Neural progenitor cell (in vitro differentiated cells): ENCODE results near the gene SHC3. TPM values are rescaled to one million over a fixed set of nuclear protein-coding genes. Genes with fewer than 3 reads are reported as not detected.

Experiments
- DNase-seq: peaks from one replicate; pipeline ENCODE4 v3.0.0-alpha.2; 2016; ENCODE audit warnings: low spot score
- H2AFZ ChIP-seq: fragments of 200-600 bp; sonication (generic); replicated peaks from 2 replicates; pipeline ENCODE4 v1.6.1; 2016; ENCODE audit warnings: antibody characterized with exemption
- H3F3A ChIP-seq: fragments of 200-600 bp; sonication (generic); 2 replicates; pipeline ENCODE4 v1.6.1; 2016; ENCODE audit warnings: antibody characterized with exemption, low read depth
- H3K27ac ChIP-seq: fragments of 200-600 bp; sonication (generic); 2 replicates; pipeline ENCODE4 v1.5.1; 2016; ENCODE audit warnings: mild to moderate bottlenecking
- H3K27me3 ChIP-seq: fragments of 200-600 bp; sonication (generic); 2 replicates; pipeline ENCODE4 v1.6.1; 2016; ENCODE audit warnings: mild to moderate bottlenecking, moderate library complexity
- H3K36me3 ChIP-seq: fragments of 200-600 bp; sonication (generic); 2 replicates; pipeline ENCODE4 v1.5.1; 2016
- H3K4me1 ChIP-seq: fragments of 200-600 bp; sonication (generic); 2 replicates; pipeline ENCODE4 v1.6.1; 2016; ENCODE audit warnings: mixed run types
- H3K4me2 ChIP-seq: fragments of 200-600 bp; sonication (generic); 2 replicates; pipeline ENCODE4 v1.6.1; 2016
- H3K4me3 ChIP-seq: fragments of 200-600 bp; sonication (generic); 2 replicates; pipeline ENCODE4 v1.5.1; 2016
- H3K79me2 ChIP-seq: fragments of 200-600 bp; sonication (generic); 2 replicates; pipeline ENCODE4 v1.6.1; 2016; ENCODE audit warnings: low read depth
- H3K9ac ChIP-seq: fragments of 200-600 bp; sonication (generic); 2 replicates; pipeline ENCODE4 v1.6.1; 2016
- H3K9me3 ChIP-seq: fragments of 200-600 bp; sonication (generic); 2 replicates; pipeline ENCODE4 v1.5.1; 2016; ENCODE audit warnings: low read depth
- H4K20me1 ChIP-seq: fragments of 200-600 bp; sonication (generic); 2 replicates; pipeline ENCODE4 v1.6.1; 2016; ENCODE audit warnings: low read depth
- H3K27ac Mint-ChIP-seq: 3 replicates; pipeline ENCODE4 v1.8.0; 2021; ENCODE audit warnings: mixed read lengths
- H3K27me3 Mint-ChIP-seq: 2 replicates; pipeline ENCODE4 v1.8.0; 2022; ENCODE audit warnings: low read depth, mild to moderate bottlenecking, inconsistent platforms, moderate library complexity, mixed read lengths; ENCODE audit not compliant: insufficient read depth
- H3K36me3 Mint-ChIP-seq: 3 replicates; pipeline ENCODE4 v1.8.0; 2021; ENCODE audit warnings: mixed read lengths
- H3K4me1 Mint-ChIP-seq: 3 replicates; pipeline ENCODE4 v1.8.0; 2021; ENCODE audit warnings: mixed read lengths
- H3K4me3 Mint-ChIP-seq: 3 replicates; pipeline ENCODE4 v1.8.0; 2021; ENCODE audit warnings: mild to moderate bottlenecking, moderate library complexity, mixed read lengths
- H3K9me3 Mint-ChIP-seq: 3 replicates; pipeline ENCODE4 v1.8.0; 2020; ENCODE audit warnings: mixed read lengths
- CTCF ChIP-seq: fragments of 200-600 bp; sonication (generic); IDR thresholded peaks from 2 replicates; pipeline ENCODE4 v1.5.1; 2017; ENCODE audit warnings: antibody characterized with exemption, mild to moderate bottlenecking
- EZH2 ChIP-seq: fragments of 200-600 bp; sonication (generic); IDR thresholded peaks from 2 replicates; pipeline ENCODE4 v1.6.1; 2017; ENCODE audit warnings: antibody characterized with exemption, mild to moderate bottlenecking, moderate library complexity
- EZH2phosphoT487 ChIP-seq: fragments of 200-600 bp; sonication (generic); IDR thresholded peaks from 2 replicates; pipeline ENCODE4 v1.6.1; 2017; ENCODE audit warnings: antibody characterized with exemption
- total RNA-seq: library from RNA; depleted of rRNA; stranded (reverse); fragments of >200 nt; gene quantifications from 2 replicates; pipeline ENCODE4 v1.2.3, GENCODE V29; 2015; ENCODE audit warnings: low replicate concordance

SHC3 gene
- total RNA-seq, 1 donor from 2014 or later: 0.64 TPM

DNA sequence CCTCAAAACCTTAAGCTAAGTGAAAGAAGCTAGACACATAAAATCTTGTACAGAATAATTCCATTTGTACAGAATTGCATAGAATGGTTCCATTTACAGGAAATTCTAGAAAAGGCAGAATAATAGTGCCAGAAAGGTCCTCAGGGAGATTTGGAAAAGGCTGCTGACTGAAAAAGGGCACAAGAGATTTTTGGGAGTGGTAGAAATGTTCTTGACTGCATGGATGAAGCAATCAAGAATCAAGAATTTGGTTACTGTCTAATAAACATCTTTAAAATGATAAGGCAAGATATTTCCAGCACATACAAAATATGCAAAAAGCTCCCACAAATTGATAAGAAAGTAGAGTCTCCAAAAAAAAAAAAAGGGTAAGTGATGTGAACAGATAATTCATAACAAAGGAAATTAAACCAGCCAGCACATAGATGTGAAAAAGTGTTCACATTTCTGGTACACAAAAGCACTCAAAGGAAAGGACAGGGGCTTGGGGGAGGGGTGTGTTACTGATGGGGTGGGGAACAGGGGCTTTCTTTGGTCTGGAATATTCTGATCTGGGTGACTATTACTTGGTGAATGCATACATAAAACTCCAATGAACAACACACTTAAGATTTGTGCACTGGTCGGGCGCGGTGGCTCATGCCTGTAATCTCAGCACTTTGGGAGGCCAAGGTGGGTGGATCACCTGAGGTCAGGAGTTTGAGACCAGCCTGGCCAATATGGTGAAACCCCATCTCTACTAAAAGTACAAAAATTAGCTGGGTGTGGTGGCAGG lies 85.2 kb downstream of the SHC3 start:
- H3K4me3 ChIP-seq: no peak overlapping the region
- Mint-ChIP-seq H3K36me3 (peaks cover 35% of the 10 kb centered on the region), H3K4me1 (no peaks in the 10 kb centered on the region), H3K27ac (peak overlapping the region; percentile 18), H3K4me3 (no peak overlapping the region), H3K9me3 (no peaks in the 10 kb centered on the region), H3K27me3 (peaks cover 3% of the 10 kb centered on the region)
- H3K27ac ChIP-seq: no peak overlapping the region
- no peaks in the 10 kb centered on the region for H3K27me3 ChIP-seq
- no peaks in the 10 kb centered on the region for H4K20me1 ChIP-seq
- TF ChIP-seq CTCF (no peak), EZH2 (no peak), EZH2phosphoT487 (no peak)
- DNase-seq: no peak
- H2AFZ ChIP-seq: no peak overlapping the region
- H3F3A ChIP-seq: no peaks in the 10 kb centered on the region
- H3K79me2 ChIP-seq: no peaks in the 10 kb centered on the region
- no peaks in the 10 kb centered on the region for H3K36me3 ChIP-seq
- no peak overlapping the region for H3K9ac ChIP-seq
- H3K4me1 ChIP-seq: no peaks in the 10 kb centered on the region
- no peaks in the 10 kb centered on the region for H3K9me3 ChIP-seq
- no peak overlapping the region for H3K4me2 ChIP-seq

- H3K27me3 Mint-ChIP-seq: peaks cover 3% of the 10 kb centered on the region
- H2AFZ ChIP-seq: no peak overlapping the region
- no peak overlapping the region for H3K4me2 ChIP-seq
- no peaks in the 10 kb centered on the region for H3K36me3 ChIP-seq
- H3K9me3 Mint-ChIP-seq: no peaks in the 10 kb centered on the region
- DNase-seq: no peak
- H3K4me1 ChIP-seq: no peaks in the 10 kb centered on the region
- H3K9ac ChIP-seq: no peak overlapping the region
- no peaks in the 10 kb centered on the region for H3K9me3 ChIP-seq
- no peaks in the 10 kb centered on the region for H4K20me1 ChIP-seq
- H3K4me1 Mint-ChIP-seq: no peaks in the 10 kb centered on the region
- no peaks in the 10 kb centered on the region for H3F3A ChIP-seq
- H3K4me3 ChIP-seq: no peak overlapping the region
- no peaks in the 10 kb centered on the region for H3K27me3 ChIP-seq
- no peaks in the 10 kb centered on the region for H3K79me2 ChIP-seq
- H3K4me3 Mint-ChIP-seq: no peak overlapping the region
- TF ChIP-seq CTCF: no peak
- TF ChIP-seq EZH2phosphoT487: no peak
- no peak for TF ChIP-seq EZH2
- no peak overlapping the region for H3K27ac Mint-ChIP-seq
- peaks cover 37% of the 10 kb centered on the region for H3K36me3 Mint-ChIP-seq
- H3K27ac ChIP-seq: no peak overlapping the region
Observed at GRCh38 chr9:89089176-89089575, 89.4 kb downstream of the SHC3 start.

- H3K27ac ChIP-seq: no peak overlapping the region
- peaks cover 34% of the 10 kb centered on the region for H3K36me3 Mint-ChIP-seq
Observed at GRCh38 chr9:89083626-89084025, 95.0 kb downstream of the SHC3 start.

More at GRCh38 chr9:89083626-89084025, 95.0 kb downstream of the SHC3 start:
- H3K4me3 ChIP-seq: no peak overlapping the region
- Mint-ChIP-seq H3K9me3 (no peaks in the 10 kb centered on the region), H3K4me3 (no peak overlapping the region), H3K27ac (no peak overlapping the region), H3K27me3 (no peaks in the 10 kb centered on the region), H3K4me1 (peaks cover 2% of the 10 kb centered on the region)
- no peak overlapping the region for H2AFZ ChIP-seq
- H3K9ac ChIP-seq: no peak overlapping the region
- no peaks in the 10 kb centered on the region for H3K4me1 ChIP-seq
- DNase-seq: no peak
- no peaks in the 10 kb centered on the region for H3K79me2 ChIP-seq
- no peaks in the 10 kb centered on the region for H3K9me3 ChIP-seq
- TF ChIP-seq EZH2 (no peak), EZH2phosphoT487 (no peak), CTCF (no peak)
- no peaks in the 10 kb centered on the region for H3F3A ChIP-seq
- no peaks in the 10 kb centered on the region for H3K27me3 ChIP-seq
- H3K36me3 ChIP-seq: no peaks in the 10 kb centered on the region
- no peak overlapping the region for H3K4me2 ChIP-seq
- H4K20me1 ChIP-seq: no peaks in the 10 kb centered on the region
